Stimulated activated CD8-positive, alpha-beta memory T cell treated with anti-CD3 and anti-CD28 coated beads, Interleukin-12 subunit alpha, Interleukin-12 subunit beta, amount 100 ng/mL, for 4 hours (primary cell): ENCODE data around the gene SYNM.

Experiments used
- DNase-seq: peaks from one replicate; pipeline ENCODE4 v3.0.0-alpha.2; 2020; ENCODE audit warnings: low read depth

SYNM gene

GRCh38 chr15:99086327-99086667 is 18.6 kb upstream of the SYNM start:
- DNase-seq: no peak

- DNase-seq: no peak
These were observed 17.4 kb upstream of the SYNM start for GRCh38 chr15:99087405-99087943.

GRCh38 chr15:99090011-99090699 is 14.7 kb upstream of the SYNM start:
- DNase-seq: no peak

- no peak for DNase-seq
These were observed 13.9 kb upstream of the SYNM start for GRCh38 chr15:99090938-99091337.

GRCh38 chr15:99092554-99093172 is 12.2 kb upstream of the SYNM start:
- DNase-seq: no peak

GRCh38 chr15:99095626-99096025 is 9.3 kb upstream of the SYNM start:
- DNase-seq: no peak

- DNase-seq: no peak
These were observed 8.5 kb upstream of the SYNM start for GRCh38 chr15:99096173-99096893.

- no peak for DNase-seq
These were observed 7.9 kb upstream of the SYNM start for GRCh38 chr15:99096894-99097426.

GRCh38 chr15:99097441-99098410 is 7.2 kb upstream of the SYNM start:
- DNase-seq: no peak

GRCh38 chr15:99098426-99098825 is 6.5 kb upstream of the SYNM start:
- DNase-seq: no peak

GRCh38 chr15:99098991-99099390 is 5.9 kb upstream of the SYNM start:
- DNase-seq: no peak

GRCh38 chr15:99099661-99100060 is 5.2 kb upstream of the SYNM start:
- no peak for DNase-seq

- DNase-seq: no peak
These were observed 4.4 kb upstream of the SYNM start for GRCh38 chr15:99100245-99101173.

- no peak for DNase-seq
These were observed 3.4 kb upstream of the SYNM start for GRCh38 chr15:99101501-99101900.

GRCh38 chr15:99102332-99103235 is 2.3 kb upstream of the SYNM start:
- DNase-seq: no peak

GRCh38 chr15:99103279-99103678 is 1.6 kb upstream of the SYNM start:
- no peak for DNase-seq

GRCh38 chr15:99105514-99106341 is 848 bp downstream of the SYNM start:
- DNase-seq: no peak

- no peak for DNase-seq
These were observed 1.7 kb downstream of the SYNM start for GRCh38 chr15:99106417-99107220.
